ENCODE data around the gene FGR.

FGR gene

GRCh38 chr1:27588256-27589232, 46.4 kb downstream of the FGR start:
- no peak for DNase-seq (ENCODE audit: low read depth, low spot score)

- DNase-seq (ENCODE audit: low read depth, low spot score), result no peak
Observed at GRCh38 chr1:27585684-27586083, 49.3 kb downstream of the FGR start.

GRCh38 chr1:27584453-27584852, 50.5 kb downstream of the FGR start:
- DNase-seq (ENCODE audit: low read depth, low spot score), result no peak

GRCh38 chr1:27583479-27583878, 51.5 kb downstream of the FGR start:
- DNase-seq (ENCODE audit: low read depth, low spot score), result no peak

GRCh38 chr1:27581823-27582243, 53.2 kb downstream of the FGR start:
- no peak for DNase-seq (ENCODE audit: low read depth, low spot score)

GRCh38 chr1:27577504-27578188, 57.3 kb downstream of the FGR start:
- no peak for DNase-seq (ENCODE audit: low read depth, low spot score)

- DNase-seq (ENCODE audit: low read depth, low spot score), result no peak
Observed at GRCh38 chr1:27576806-27577227, 58.2 kb downstream of the FGR start.

- no peak for DNase-seq (ENCODE audit: low read depth, low spot score)
Observed at GRCh38 chr1:27575840-27576331, 59.1 kb downstream of the FGR start.

GRCh38 chr1:27574871-27575831, 59.8 kb downstream of the FGR start:
- no peak for DNase-seq (ENCODE audit: low read depth, low spot score)

GRCh38 chr1:27574001-27574781, 60.8 kb downstream of the FGR start:
- no peak for DNase-seq (ENCODE audit: low read depth, low spot score)

GRCh38 chr1:27572679-27573426, 62.1 kb downstream of the FGR start:
- no peak for DNase-seq (ENCODE audit: low read depth, low spot score)

GRCh38 chr1:27572019-27572678, 62.8 kb downstream of the FGR start:
- DNase-seq (ENCODE audit: low read depth, low spot score), result no peak

- no peak for DNase-seq (ENCODE audit: low read depth, low spot score)
Observed at GRCh38 chr1:27571439-27572018, 63.5 kb downstream of the FGR start.

GRCh38 chr1:27570784-27571183, 64.2 kb downstream of the FGR start:
- no peak for DNase-seq (ENCODE audit: low read depth, low spot score)

- DNase-seq (ENCODE audit: low read depth, low spot score), result no peak
Observed at GRCh38 chr1:27570356-27570755, 64.6 kb downstream of the FGR start.

- no peak for DNase-seq (ENCODE audit: low read depth, low spot score)
Observed at GRCh38 chr1:27569506-27570291, 65.3 kb downstream of the FGR start.

- no peak for DNase-seq (ENCODE audit: low read depth, low spot score)
Observed at GRCh38 chr1:27569088-27569460, 65.9 kb downstream of the FGR start.
